Neutrophil (primary cell): Measurements from ENCODE around the gene TDRD10.

Experiments
- H3K27ac ChIP-seq: fragments of 200-600 bp; sonication (generic); 2 replicates; pipeline ENCODE4 v1.5.1; 2016; ENCODE audit warnings: mild to moderate bottlenecking, moderate library complexity
- H3K27me3 ChIP-seq: fragments of 200-600 bp; sonication (generic); 2 replicates; pipeline ENCODE4 v1.6.0; 2016; ENCODE audit warnings: mild to moderate bottlenecking
- H3K36me3 ChIP-seq: fragments of 200-600 bp; sonication (generic); 2 replicates; pipeline ENCODE4 v1.5.1; 2017
- H3K4me1 ChIP-seq, 2 experiments: fragments of 200-600 bp in 1 of 2; sonication (generic) in 1 of 2; 1 replicate in 1 of 2; 2 replicates in 1 of 2; pipeline versions ENCODE4 v1.5.1 to v1.6.1; 2013 to 2016; ENCODE audit warnings: low read depth in 1 of 2, low read length in 1 of 2, mild to moderate bottlenecking in 1 of 2, moderate library complexity in 1 of 2; ENCODE audit not compliant: control insufficient read depth in 1 of 2, insufficient read depth in 1 of 2
- H3K4me3 ChIP-seq, 2 experiments: fragments of 200-600 bp in 1 of 2; sonication (generic) in 1 of 2; 1 replicate in 1 of 2; 2 replicates in 1 of 2; pipeline ENCODE4 v1.5.1; 2013 to 2016; ENCODE audit warnings: low read depth in 1 of 2, low read length in 1 of 2, mild to moderate bottlenecking in 1 of 2, moderate library complexity in 1 of 2
- H3K9me3 ChIP-seq: fragments of 200-600 bp; sonication (generic); 2 replicates; pipeline ENCODE4 v1.5.1; 2016
- CTCF ChIP-seq: fragments of 200-600 bp; sonication (generic); IDR thresholded peaks from 2 replicates; pipeline ENCODE4 v1.5.1; 2016; ENCODE audit warnings: antibody characterized with exemption

Gene TDRD10

GRCh38 chr1:154502744-154503115 is 711 bp downstream of the TDRD10 start:
- TF ChIP-seq CTCF: no peak
- Histone ChIP-seq H3K27ac (no peak overlapping the region), H3K9me3 (peaks cover 5% of the 10 kb centered on the region), H3K4me1 (peaks cover 17 to 31% of the 10 kb centered on the region in 2 experiments), H3K27me3 (peaks cover 100% of the 10 kb centered on the region), H3K4me3 (peak overlapping the region in 1 of 2 experiments; percentile 36), H3K36me3 (no peaks in the 10 kb centered on the region)

- H3K27me3 ChIP-seq: peaks cover 98% of the 10 kb centered on the region
- H3K36me3 ChIP-seq: no peaks in the 10 kb centered on the region
- no peak for TF ChIP-seq CTCF
Observed at GRCh38 chr1:154503898-154504297, 1.9 kb downstream of the TDRD10 start.

GRCh38 chr1:154512760-154513159 is 10.7 kb downstream of the TDRD10 start:
- Histone ChIP-seq H3K4me3 (no peak overlapping the region), H3K9me3 (no peaks in the 10 kb centered on the region), H3K4me1 (no peaks in the 10 kb centered on the region), H3K36me3 (no peaks in the 10 kb centered on the region), H3K27ac (no peak overlapping the region), H3K27me3 (peaks cover 28% of the 10 kb centered on the region)
- no peak for TF ChIP-seq CTCF

More at GRCh38 chr1:154503898-154504297, 1.9 kb downstream of the TDRD10 start:
- H3K4me1 ChIP-seq: peaks cover 17 to 27% of the 10 kb centered on the region in 2 experiments
- H3K4me3 ChIP-seq: no peak overlapping the region
- peaks cover 5% of the 10 kb centered on the region for H3K9me3 ChIP-seq
- H3K27ac ChIP-seq: no peak overlapping the region

GRCh38 chr1:154514066-154514553 is 12.1 kb downstream of the TDRD10 start:
- no peak overlapping the region for H3K27ac ChIP-seq
- no peak overlapping the region for H3K4me3 ChIP-seq
- no peaks in the 10 kb centered on the region for H3K9me3 ChIP-seq
- H3K4me1 ChIP-seq: no peaks in the 10 kb centered on the region
- H3K27me3 ChIP-seq: peaks cover 19% of the 10 kb centered on the region
- H3K36me3 ChIP-seq: no peaks in the 10 kb centered on the region
- TF ChIP-seq CTCF: no peak

GRCh38 chr1:154517661-154518060 is 15.6 kb downstream of the TDRD10 start:
- Histone ChIP-seq H3K27ac (no peak overlapping the region), H3K9me3 (no peaks in the 10 kb centered on the region), H3K36me3 (no peaks in the 10 kb centered on the region), H3K4me1 (no peaks in the 10 kb centered on the region), H3K4me3 (no peak overlapping the region), H3K27me3 (peaks cover 6% of the 10 kb centered on the region)
- no peak for TF ChIP-seq CTCF

GRCh38 chr1:154519591-154519991 is 17.6 kb downstream of the TDRD10 start:
- no peak overlapping the region for H3K4me3 ChIP-seq
- no peaks in the 10 kb centered on the region for H3K9me3 ChIP-seq
- H3K27ac ChIP-seq: no peak overlapping the region
- peaks cover 6% of the 10 kb centered on the region for H3K27me3 ChIP-seq
- no peaks in the 10 kb centered on the region for H3K36me3 ChIP-seq
- TF ChIP-seq CTCF: no peak
- H3K4me1 ChIP-seq: no peaks in the 10 kb centered on the region
